Heart right ventricle (tissue), 16 donors: ENCODE data around the gene PYGB. TPM values are rescaled to one million over a fixed set of nuclear protein-coding genes. Genes with fewer than 3 reads are reported as not detected.

Source experiments
- ATAC-seq, 8 donors: fragments of 200-7000 bp; cut with Tn5 transposase; one replicate each; pipeline ENCODE4 v1.9.1; 2020; ENCODE audit warnings: mild to moderate bottlenecking in 8 of 8, moderate library complexity in 8 of 8, moderate number of reproducible peaks in 1 of 8
- DNase-seq, 2 donors: peaks; one replicate each; pipeline ENCODE4 v3.0.0-alpha.2; 2020
- H3K27ac ChIP-seq, 10 donors: fragments of 200-600 bp; sonication (generic) in 2 of 10; one replicate each; pipeline versions ENCODE4 v1.5.0 to v1.8.0; 2020 to 2022; ENCODE audit warnings: mild to moderate bottlenecking in 3 of 10
- H3K27me3 ChIP-seq, 7 donors: fragments of 200-600 bp; one replicate each; pipeline ENCODE4 v1.8.0; 2021 to 2022; ENCODE audit warnings: mild to moderate bottlenecking in 2 of 7
- H3K36me3 ChIP-seq, 9 donors: fragments of 200-600 bp; sonication (generic) in 1 of 9; one replicate each; pipeline versions ENCODE4 v1.5.0 to v1.8.0; 2020 to 2022; ENCODE audit warnings: mild to moderate bottlenecking in 2 of 9
- H3K4me1 ChIP-seq, 9 donors: fragments of 200-600 bp; sonication (generic) in 1 of 9; one replicate each; pipeline versions ENCODE4 v1.5.0 to v1.8.0; 2020 to 2022; ENCODE audit warnings: mild to moderate bottlenecking in 4 of 9
- H3K4me3 ChIP-seq, 10 donors: fragments of 200-600 bp; sonication (generic) in 2 of 10; one replicate each; pipeline versions ENCODE4 v1.5.0 to v1.8.0; 2020 to 2022; ENCODE audit warnings: mild to moderate bottlenecking in 7 of 10, moderate library complexity in 2 of 10
- H3K9me3 ChIP-seq, 11 donors: fragments of 200-600 bp in 10 of 11; sonication (generic) in 2 of 11; one replicate each; pipeline versions ENCODE4 v1.5.0 to v1.8.0; 2013 to 2022; ENCODE audit warnings: mild to moderate bottlenecking in 2 of 11, control low read depth in 1 of 11, moderate library complexity in 1 of 11
- WGBS, 2 donors: extraction: QIAGEN DNeasy Blood & Tissue Kit; methylation state at CpG; one replicate each; pipeline ENCODE4 v1.1.7; 2013; ENCODE audit warnings: inconsistent platforms in 1 of 2; 5-methylcytosine and 5-hydroxymethylcytosine counted together
- intact Hi-C, 10 donors: fragments of 100-400 bp; cut with DNase I; formaldehyde crosslinking; loops; one replicate each; pipeline versions ENCODE4 v1.11.1 to v1.14.2; 2022
- polyA plus RNA-seq, 2 donors: library from polyadenylated mRNA; stranded (reverse); fragments of 200-250 nt; gene quantifications; one replicate each; pipeline ENCODE4 v1.2.3, GENCODE V29; 2013
- total RNA-seq, 10 donors: library from RNA; stranded (reverse); fragmentation: NEBNext Ultra II Directional in 3 of 10; extraction: Animal tissue kit (Norgen Biotek cat#: 25700) in 3 of 10; gene quantifications; one replicate each; pipeline versions ENCODE4 v1.2.1 to v1.2.4, GENCODE V29; 2021 to 2023
- TF ChIP-seq, protein P1 (sequence below), 9 donors: fragments of 200-600 bp; sonication (generic) in 2 of 9; IDR thresholded peaks; one replicate each; pipeline versions ENCODE4 v1.5.0 to v1.8.0; 2021 to 2022; ENCODE audit warnings: antibody characterized with exemption in 9 of 9, mild to moderate bottlenecking in 5 of 9, moderate library complexity in 1 of 9
- donor health status: Arrhythmogenic right ventricular cardiomyopathy.
- donor health status: ischemic (EF 13 %, LVEDD 7.1; RV severe dilation, severe dysfunction).
- donor health status: healthy with polysubstance abuse.
- donor health status: DM: no; HTN: yes; CAD: no.
- donor health status: DM: no; HTN: no; CAD: no.
- donor health status: ischemic (EF 25% LVEDD 6.9; RV normal size, moderate dysfunction).
- donor health status: ischemic (EF 25% LVEDD 5.7; RV mildly dilated, moderate dysfunction).
- donor health status: healthy.
- donor health status: DM: yes; HTN: yes; CAD: no.
- donor health status: Ischemic cardiomyopathy.
- donor health status: ischemic (EF 35%, LVEDD 5.7; RV mildly dilated, moderate dysfunction).
- donor health status: nonischemic (EF 11% LVEDD 7.7; RV severe dilation, severe dysfunction).
- donor health status: DM: yes; HTN: yes; CAD: no.
- donor health status: PGD.
- donor health status: ischemic (EF 29% LVEDD 5.4; RV normal size, mild dysfunction).
- donor health status: nonischemic (EF 23%, LVEDD 6.1; RV moderate dilation, normal function).

PYGB gene
- total and polyA plus RNA-seq, 12 donors: 83.1 to 462 (median 269) TPM

GRCh38 chr20:25279403-25279802, 31.5 kb downstream of the PYGB start:
- WGBS, 2 donors: 84 to 90% methylated on average over 9 of the region's 9 CpGs
- intact Hi-C loops: no loop called here
- Histone ChIP-seq H3K27me3 (no peaks in the 10 kb centered on the region), H3K36me3 (peaks cover 4 to 99% (median 80%) of the 10 kb centered on the region in 9 donors), H3K9me3 (no peaks in the 10 kb centered on the region), H3K27ac (peak overlapping the region in 5 of 10 donors; percentile 3 to 59 (median 35)), H3K4me1 (peaks cover 0 to 43% (median 17%) of the 10 kb centered on the region in 9 donors), H3K4me3 (no peak overlapping the region)
- TF ChIP-seq, protein P1, sequence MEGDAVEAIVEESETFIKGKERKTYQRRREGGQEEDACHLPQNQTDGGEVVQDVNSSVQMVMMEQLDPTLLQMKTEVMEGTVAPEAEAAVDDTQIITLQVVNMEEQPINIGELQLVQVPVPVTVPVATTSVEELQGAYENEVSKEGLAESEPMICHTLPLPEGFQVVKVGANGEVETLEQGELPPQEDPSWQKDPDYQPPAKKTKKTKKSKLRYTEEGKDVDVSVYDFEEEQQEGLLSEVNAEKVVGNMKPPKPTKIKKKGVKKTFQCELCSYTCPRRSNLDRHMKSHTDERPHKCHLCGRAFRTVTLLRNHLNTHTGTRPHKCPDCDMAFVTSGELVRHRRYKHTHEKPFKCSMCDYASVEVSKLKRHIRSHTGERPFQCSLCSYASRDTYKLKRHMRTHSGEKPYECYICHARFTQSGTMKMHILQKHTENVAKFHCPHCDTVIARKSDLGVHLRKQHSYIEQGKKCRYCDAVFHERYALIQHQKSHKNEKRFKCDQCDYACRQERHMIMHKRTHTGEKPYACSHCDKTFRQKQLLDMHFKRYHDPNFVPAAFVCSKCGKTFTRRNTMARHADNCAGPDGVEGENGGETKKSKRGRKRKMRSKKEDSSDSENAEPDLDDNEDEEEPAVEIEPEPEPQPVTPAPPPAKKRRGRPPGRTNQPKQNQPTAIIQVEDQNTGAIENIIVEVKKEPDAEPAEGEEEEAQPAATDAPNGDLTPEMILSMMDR (IDR thresholded peaks at IDR 0.05): no peak
- ATAC-seq (no peak), DNase-seq (no peak)

- intact Hi-C loops: no loop called here
- Histone ChIP-seq H3K27ac (peak overlapping the region in 3 of 10 donors; percentile 3 to 59 (median 56)), H3K27me3 (no peaks in the 10 kb centered on the region), H3K4me3 (no peak overlapping the region), H3K36me3 (peaks cover 4 to 99% (median 80%) of the 10 kb centered on the region in 9 donors), H3K4me1 (peaks cover 0 to 36% (median 14%) of the 10 kb centered on the region in 9 donors), H3K9me3 (no peaks in the 10 kb centered on the region)
- TF ChIP-seq, protein P1 (IDR thresholded peaks at IDR 0.05): no peak
- WGBS, 2 donors: 61 to 73% methylated on average over 15 of the region's 15 CpGs
- ATAC-seq (peak in 3 of 8 donors; percentile 15 to 46 (median 27)), DNase-seq (peak in 1 of 2 donors; percentile 3)
These were observed 32.2 kb downstream of the PYGB start for GRCh38 chr20:25280051-25280573.

DNA sequence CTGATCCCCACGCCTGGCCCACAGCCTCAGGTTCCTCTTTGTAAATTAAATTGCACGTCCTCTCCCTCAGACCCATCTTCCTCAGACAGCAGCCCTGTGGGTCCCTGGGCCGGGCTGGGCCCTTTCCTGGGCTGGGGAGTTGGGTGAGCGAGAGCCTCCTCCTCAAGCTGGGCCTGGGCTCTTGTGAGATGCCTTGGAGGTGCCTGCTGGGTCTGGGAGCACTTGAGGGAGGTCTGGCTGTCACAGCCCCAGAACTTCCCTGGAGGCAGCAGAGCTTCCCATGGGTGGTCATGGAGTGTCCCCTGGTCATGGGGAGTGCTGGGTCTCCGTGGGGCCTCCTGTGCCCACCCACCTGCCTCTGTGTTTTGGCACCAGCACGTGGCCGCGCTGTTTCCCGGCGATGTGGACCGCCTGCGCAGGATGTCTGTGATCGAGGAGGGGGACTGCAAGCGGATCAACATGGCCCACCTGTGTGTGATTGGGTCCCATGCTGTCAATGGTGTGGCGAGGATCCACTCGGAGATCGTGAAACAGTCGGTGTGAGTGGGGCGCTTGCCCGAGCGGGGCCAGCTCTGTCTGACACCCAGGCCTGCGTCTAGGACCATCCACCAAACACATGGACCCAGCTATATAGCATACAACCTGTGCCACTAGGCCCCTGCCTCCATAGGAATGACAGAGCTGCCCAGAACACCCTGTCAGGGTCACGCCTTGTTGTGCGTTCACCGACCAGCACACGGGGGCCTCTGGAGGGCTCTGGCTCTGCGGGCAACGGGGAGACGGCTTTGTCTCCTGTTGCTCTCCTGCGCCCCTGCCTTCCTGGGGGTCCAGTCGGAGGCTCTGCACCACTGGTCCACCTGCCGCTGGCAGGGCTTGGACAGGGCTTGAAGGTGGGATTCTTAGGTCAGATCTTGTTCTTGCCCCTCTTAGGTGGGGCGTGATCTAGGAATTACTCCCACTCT, 33.0 kb downstream of the PYGB start:
- Histone ChIP-seq H3K4me1 (peaks cover 0 to 29% (median 12%) of the 10 kb centered on the region in 9 donors), H3K4me3 (no peak overlapping the region), H3K27me3 (no peaks in the 10 kb centered on the region), H3K27ac (peak overlapping the region in 1 of 10 donors; percentile 3), H3K36me3 (peaks cover 4 to 99% (median 83%) of the 10 kb centered on the region in 9 donors), H3K9me3 (no peaks in the 10 kb centered on the region)
- DNase-seq (peak in 1 of 2 donors; percentile 3), ATAC-seq (no peak)
- 92 to 93% methylated on average over 33 of the region's 33 CpGs for WGBS, 2 donors
- intact Hi-C loops: no loop called here
- TF ChIP-seq, protein P1 (IDR thresholded peaks at IDR 0.05): no peak

DNA sequence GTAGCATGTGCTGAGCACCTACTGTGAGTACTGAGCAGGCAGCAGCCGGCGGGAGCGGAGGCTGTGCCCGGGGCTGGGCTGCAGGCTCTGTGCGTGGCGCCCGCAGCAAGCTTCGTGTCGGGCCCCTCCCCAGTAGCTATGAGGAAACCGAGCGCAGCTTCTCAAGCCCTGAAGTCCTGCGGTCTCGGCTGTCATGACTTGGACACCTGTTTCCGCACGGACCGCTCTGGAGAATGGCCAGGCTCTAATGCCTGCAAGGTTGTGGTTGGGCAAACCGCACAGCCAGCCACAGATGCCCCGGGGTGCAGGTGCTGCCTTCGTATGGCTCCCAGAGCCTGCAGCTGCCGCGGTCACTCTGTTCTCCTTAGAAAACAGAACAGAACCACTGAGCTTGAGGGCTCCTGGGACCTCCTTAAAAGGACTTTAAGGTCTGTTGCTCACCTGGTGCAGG, 33.7 kb downstream of the PYGB start:
- H3K27ac ChIP-seq: no peak overlapping the region
- intact Hi-C loops: no loop called here
- DNase-seq: peak in 1 of 2 donors; percentile 2

More for the DNA sequence above, 33.7 kb downstream of the PYGB start:
- peaks cover 4 to 100% (median 83%) of the 10 kb centered on the region in 9 donors for H3K36me3 ChIP-seq
- H3K9me3 ChIP-seq: no peaks in the 10 kb centered on the region
- TF ChIP-seq, protein P1 (IDR thresholded peaks at IDR 0.05): no peak
- ATAC-seq: no peak
- H3K4me3 ChIP-seq: no peak overlapping the region
- H3K27me3 ChIP-seq: no peaks in the 10 kb centered on the region
- peaks cover 0 to 22% (median 10%) of the 10 kb centered on the region in 9 donors for H3K4me1 ChIP-seq
- WGBS, 2 donors: 90 to 93% methylated on average over 21 of the region's 21 CpGs
